Occipital lobe (tissue), 2 donors: ENCODE measurements around the gene ZNF443. TPM values are rescaled to one million over a fixed set of nuclear protein-coding genes. Genes with fewer than 3 reads are reported as not detected.
"Not testable (repeated sequence)": the region's sequence is repeated elsewhere in the genome, so short reads cannot be mapped to it uniquely, and the experiment has no call there.

Source experiments
- DNase-seq: peaks from one replicate; lab custom pipeline; 2025; lab: John Stamatoyannopoulos, UW
- total RNA-seq: library from RNA; depleted of rRNA; stranded (reverse); fragments of >200 nt; gene quantifications from one replicate; pipeline ENCODE4 v1.2.3, GENCODE V29; 2014

The ZNF443 gene
- 13.9 TPM for total RNA-seq

GRCh38 chr19:12440541-12441316 lies at the start of gene ZNF443:
Gene ZNF443 (minus strand): TSS chr19:12441021. CDS start chr19:12440914, 107 bp downstream.
- DNase-seq = peak; percentile 98

- not testable (repeated sequence) for DNase-seq
These were observed 45.5 kb upstream of the ZNF443 start for GRCh38 chr19:12486265-12486783.

- DNase-seq = no peak
These were observed 44.8 kb upstream of the ZNF443 start for GRCh38 chr19:12485571-12485970.

- DNase-seq = no peak
These were observed 44.2 kb upstream of the ZNF443 start for GRCh38 chr19:12485052-12485416.

- DNase-seq = peak; percentile 83
These were observed 43.7 kb upstream of the ZNF443 start, which contains the start of gene ZNF709 for GRCh38 chr19:12484371-12485051. Gene ZNF709 (minus strand): TSS chr19:12484816. CDS start chr19:12484657, 159 bp downstream.

GRCh38 chr19:12484011-12484370 lies 43.2 kb upstream of the ZNF443 start:
- DNase-seq = no peak

GRCh38 chr19:12482509-12482886 lies 41.7 kb upstream of the ZNF443 start:
- DNase-seq = no peak

- no peak for DNase-seq
These were observed 41.1 kb upstream of the ZNF443 start for GRCh38 chr19:12481781-12482508.

GRCh38 chr19:12478234-12478941 lies 37.6 kb upstream of the ZNF443 start:
- DNase-seq = no peak

GRCh38 chr19:12467651-12468050 lies 26.8 kb upstream of the ZNF443 start:
- DNase-seq = not testable (repeated sequence)

GRCh38 chr19:12465211-12465610 lies 24.4 kb upstream of the ZNF443 start:
- DNase-seq = no peak

GRCh38 chr19:12464769-12465168 lies 23.9 kb upstream of the ZNF443 start:
- no peak for DNase-seq

- DNase-seq = not testable (repeated sequence)
These were observed 23.3 kb upstream of the ZNF443 start for GRCh38 chr19:12464139-12464538.

- DNase-seq = no peak
These were observed 12.7 kb upstream of the ZNF443 start for GRCh38 chr19:12453495-12453894.

GRCh38 chr19:12450844-12451243 lies 10.0 kb upstream of the ZNF443 start:
- DNase-seq = no peak

- no peak for DNase-seq
These were observed 8.0 kb upstream of the ZNF443 start for GRCh38 chr19:12448808-12449207.

- DNase-seq = not testable (repeated sequence)
These were observed 908 bp downstream of the ZNF443 start for GRCh38 chr19:12439686-12440540.

- DNase-seq = not testable (repeated sequence)
These were observed 10.0 kb downstream of the ZNF443 start for GRCh38 chr19:12430726-12431299.

- DNase-seq = no peak
These were observed 14.9 kb downstream of the ZNF443 start for GRCh38 chr19:12425888-12426274.
